Activated T-cell treated with anti-CD3 and anti-CD28 coated beads, Interleukin-2, amount 50 U/mL, for 4 hours (primary cell): Measurements from ENCODE around the gene SLC24A4. TPM values are rescaled to one million over a fixed set of nuclear protein-coding genes. Genes with fewer than 3 reads are reported as not detected.

Experiments used
- ATAC-seq, 2 donors: fragments of 200-7000 bp; cut with Tn5 transposase; one replicate each; pipeline ENCODE4 v1.10.0; 2021
- DNase-seq: peaks from one replicate; pipeline ENCODE4 v3.0.0-alpha.2; 2020
- H3K27me3 Mint-ChIP-seq: one replicate; pipeline ENCODE4 v1.8.0; 2021; ENCODE audit warnings: low read depth, mixed read lengths
- H3K36me3 Mint-ChIP-seq: one replicate; pipeline ENCODE4 v1.8.0; 2022; ENCODE audit warnings: mixed read lengths; ENCODE audit not compliant: insufficient read depth
- H3K4me1 Mint-ChIP-seq: one replicate; pipeline ENCODE4 v1.8.0; 2021; ENCODE audit warnings: low read depth, mixed read lengths
- H3K4me3 Mint-ChIP-seq: one replicate; pipeline ENCODE4 v1.8.0; 2021; ENCODE audit warnings: mild to moderate bottlenecking, moderate library complexity, mixed read lengths
- H3K9me3 Mint-ChIP-seq: one replicate; pipeline ENCODE4 v1.8.0; 2021; ENCODE audit warnings: mixed read lengths
- total RNA-seq, 3 donors: library from RNA; stranded (reverse); gene quantifications; one replicate each; pipeline ENCODE4 v1.2.1, GENCODE V29; 2021

SLC24A4 gene, protein sequence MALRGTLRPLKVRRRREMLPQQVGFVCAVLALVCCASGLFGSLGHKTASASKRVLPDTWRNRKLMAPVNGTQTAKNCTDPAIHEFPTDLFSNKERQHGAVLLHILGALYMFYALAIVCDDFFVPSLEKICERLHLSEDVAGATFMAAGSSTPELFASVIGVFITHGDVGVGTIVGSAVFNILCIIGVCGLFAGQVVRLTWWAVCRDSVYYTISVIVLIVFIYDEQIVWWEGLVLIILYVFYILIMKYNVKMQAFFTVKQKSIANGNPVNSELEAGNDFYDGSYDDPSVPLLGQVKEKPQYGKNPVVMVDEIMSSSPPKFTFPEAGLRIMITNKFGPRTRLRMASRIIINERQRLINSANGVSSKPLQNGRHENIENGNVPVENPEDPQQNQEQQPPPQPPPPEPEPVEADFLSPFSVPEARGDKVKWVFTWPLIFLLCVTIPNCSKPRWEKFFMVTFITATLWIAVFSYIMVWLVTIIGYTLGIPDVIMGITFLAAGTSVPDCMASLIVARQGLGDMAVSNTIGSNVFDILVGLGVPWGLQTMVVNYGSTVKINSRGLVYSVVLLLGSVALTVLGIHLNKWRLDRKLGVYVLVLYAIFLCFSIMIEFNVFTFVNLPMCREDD
- under 1 TPM in 1 of 3 donors, not detected in 2; 0.03 TPM for total RNA-seq

GRCh38 chr14:92323011-92323915 is at the start of gene SLC24A4:
Gene SLC24A4 (plus strand): TSS chr14:92323165. CDS start chr14:92323831, 666 bp downstream.
- peaks cover 2% of the 10 kb centered on the region for H3K4me1 Mint-ChIP-seq
- H3K36me3 Mint-ChIP-seq, result no peaks in the 10 kb centered on the region
- peak within 1 kb of the TSS; percentile 46 for H3K4me3 Mint-ChIP-seq
- DNase-seq (no peak), ATAC-seq (peak; percentile 51 to 63)
- H3K27me3 Mint-ChIP-seq, result peaks cover 72% of the 10 kb centered on the region
- no peaks in the 10 kb centered on the region for H3K9me3 Mint-ChIP-seq

GRCh38 chr14:92273166-92273565 is 49.8 kb upstream of the SLC24A4 start:
- no peaks in the 10 kb centered on the region for H3K4me1 Mint-ChIP-seq
- no peaks in the 10 kb centered on the region for H3K9me3 Mint-ChIP-seq
- H3K27me3 Mint-ChIP-seq, result peaks cover 10% of the 10 kb centered on the region
- DNase-seq (no peak), ATAC-seq (no peak)
- H3K4me3 Mint-ChIP-seq, result no peak overlapping the region
- H3K36me3 Mint-ChIP-seq, result no peaks in the 10 kb centered on the region

- Mint-ChIP-seq H3K4me3 (no peak overlapping the region), H3K27me3 (peaks cover 10% of the 10 kb centered on the region), H3K4me1 (no peaks in the 10 kb centered on the region), H3K36me3 (no peaks in the 10 kb centered on the region), H3K9me3 (no peaks in the 10 kb centered on the region)
- ATAC-seq, result no peak
- DNase-seq, result no peak
Observed at GRCh38 chr14:92274055-92274454, 48.9 kb upstream of the SLC24A4 start.

DNA sequence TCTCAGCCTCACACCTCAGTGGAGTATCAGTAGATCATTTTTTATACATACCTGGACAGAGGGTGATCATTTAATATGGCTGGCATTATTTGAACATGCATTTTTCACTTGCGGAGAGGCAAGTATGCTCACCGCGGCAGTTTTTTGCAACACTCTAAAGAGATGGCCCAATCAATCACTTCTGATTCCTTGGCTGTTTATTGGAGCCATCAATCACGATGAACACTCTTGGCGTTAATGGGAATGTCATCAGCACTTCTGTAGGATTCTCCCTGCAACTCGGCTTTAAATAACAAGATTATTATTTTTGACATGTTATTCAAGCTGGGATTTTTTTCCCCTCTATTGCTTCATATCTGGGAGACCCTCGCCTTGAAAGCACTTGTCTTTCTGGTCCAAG is 46.9 kb upstream of the SLC24A4 start:
- no peak for DNase-seq
- Mint-ChIP-seq H3K36me3 (no peaks in the 10 kb centered on the region), H3K4me3 (no peak overlapping the region), H3K4me1 (peaks cover 10% of the 10 kb centered on the region), H3K27me3 (peaks cover 10% of the 10 kb centered on the region), H3K9me3 (no peaks in the 10 kb centered on the region)
- ATAC-seq, result no peak

- Mint-ChIP-seq H3K9me3 (no peaks in the 10 kb centered on the region), H3K4me3 (no peak overlapping the region), H3K36me3 (no peaks in the 10 kb centered on the region), H3K27me3 (peaks cover 8% of the 10 kb centered on the region), H3K4me1 (peaks cover 13% of the 10 kb centered on the region)
- ATAC-seq, result no peak
- no peak for DNase-seq
Observed at GRCh38 chr14:92277031-92277430, 45.9 kb upstream of the SLC24A4 start.

GRCh38 chr14:92280554-92281262 is 42.3 kb upstream of the SLC24A4 start:
- no peak overlapping the region for H3K4me3 Mint-ChIP-seq
- no peak for DNase-seq
- H3K4me1 Mint-ChIP-seq, result peaks cover 13% of the 10 kb centered on the region
- H3K9me3 Mint-ChIP-seq, result no peaks in the 10 kb centered on the region
- ATAC-seq, result peak; percentile 56 to 57
- peaks cover 1% of the 10 kb centered on the region for H3K27me3 Mint-ChIP-seq
- no peaks in the 10 kb centered on the region for H3K36me3 Mint-ChIP-seq

DNA sequence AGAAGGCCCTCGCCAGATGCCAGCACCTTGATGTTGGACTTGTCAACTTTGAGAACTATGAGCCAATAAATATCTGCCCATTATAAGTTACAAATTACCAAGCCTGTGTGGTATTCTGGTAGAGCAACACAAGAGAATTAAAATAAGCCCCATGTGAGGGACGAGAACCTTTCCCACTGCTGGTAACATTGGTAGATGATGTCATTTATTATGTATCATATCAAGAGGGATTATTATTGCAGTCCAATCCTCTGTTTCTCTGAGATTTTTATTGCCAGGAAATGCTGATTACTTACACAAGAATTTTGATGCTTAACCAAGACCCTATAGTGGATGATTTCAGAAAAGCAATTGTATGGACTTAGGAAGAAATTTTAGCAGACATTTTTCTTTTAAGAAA is 40.3 kb upstream of the SLC24A4 start:
- Mint-ChIP-seq H3K4me3 (no peak overlapping the region), H3K9me3 (no peaks in the 10 kb centered on the region), H3K27me3 (no peaks in the 10 kb centered on the region), H3K36me3 (no peaks in the 10 kb centered on the region), H3K4me1 (peaks cover 13% of the 10 kb centered on the region)
- no peak for ATAC-seq
- no peak for DNase-seq

DNA sequence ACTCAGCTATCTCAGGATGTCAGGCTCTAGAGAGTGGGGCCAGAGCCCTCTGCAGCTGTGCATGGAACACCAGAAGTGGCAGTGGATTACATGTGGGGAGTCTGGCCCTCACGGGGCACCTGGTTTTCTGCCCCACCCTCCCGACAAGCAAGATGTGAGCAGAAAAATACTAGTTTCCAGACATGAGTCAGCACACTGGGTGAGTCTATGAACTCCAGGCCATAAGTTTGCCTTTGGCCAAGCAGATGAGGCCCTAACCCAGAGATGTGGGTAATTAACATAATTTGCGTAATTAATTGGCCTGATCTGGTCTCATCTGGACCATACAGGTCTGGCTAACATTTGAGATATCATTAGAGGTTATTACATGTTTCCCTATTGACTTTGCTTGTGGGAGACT is 37.7 kb upstream of the SLC24A4 start:
- Mint-ChIP-seq H3K36me3 (no peaks in the 10 kb centered on the region), H3K4me3 (no peak overlapping the region), H3K9me3 (no peaks in the 10 kb centered on the region), H3K4me1 (peaks cover 11% of the 10 kb centered on the region), H3K27me3 (peaks cover 8% of the 10 kb centered on the region)
- no peak for DNase-seq
- no peak for ATAC-seq

- DNase-seq (no peak), ATAC-seq (no peak)
- H3K9me3 Mint-ChIP-seq, result no peaks in the 10 kb centered on the region
- no peaks in the 10 kb centered on the region for H3K4me1 Mint-ChIP-seq
- H3K36me3 Mint-ChIP-seq, result no peaks in the 10 kb centered on the region
- H3K4me3 Mint-ChIP-seq, result no peak overlapping the region
- peaks cover 13% of the 10 kb centered on the region for H3K27me3 Mint-ChIP-seq
Observed at GRCh38 chr14:92287987-92288386, 35.0 kb upstream of the SLC24A4 start.

DNA sequence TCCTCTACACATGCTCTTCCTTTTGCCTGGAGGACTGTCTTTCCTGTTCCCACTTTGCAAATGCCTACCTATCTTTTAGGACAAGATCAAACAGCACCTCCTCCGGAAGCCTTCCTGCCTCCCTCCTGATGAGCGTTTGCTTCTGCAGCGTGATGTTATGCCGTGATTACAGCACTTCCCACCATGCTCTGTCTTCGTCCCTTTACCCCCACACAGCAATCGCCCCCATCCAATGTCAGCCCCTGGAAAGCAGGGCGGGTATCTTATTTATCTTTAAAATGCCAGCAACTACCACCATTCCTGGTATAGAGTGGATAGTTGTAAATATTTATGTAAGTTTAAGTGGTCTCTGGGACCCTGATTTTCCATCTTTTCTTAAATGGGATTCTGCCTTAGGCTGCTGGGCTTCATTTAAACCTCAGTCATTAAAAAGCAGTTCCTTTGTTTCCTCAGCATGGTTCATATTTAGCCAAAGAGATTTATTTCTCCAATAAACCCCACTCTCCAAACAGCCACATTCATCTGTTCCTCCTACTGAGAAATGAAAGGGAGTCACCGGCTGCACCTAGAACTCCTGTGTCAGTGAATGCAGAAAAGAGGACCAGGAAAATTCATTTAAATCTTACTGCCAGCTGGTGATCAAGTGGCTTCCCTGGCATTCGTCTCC is 33.8 kb upstream of the SLC24A4 start:
- DNase-seq, result no peak
- ATAC-seq, result no peak
- H3K4me1 Mint-ChIP-seq, result no peaks in the 10 kb centered on the region
- H3K27me3 Mint-ChIP-seq, result peaks cover 13% of the 10 kb centered on the region
- H3K4me3 Mint-ChIP-seq, result no peak overlapping the region
- no peaks in the 10 kb centered on the region for H3K36me3 Mint-ChIP-seq
- H3K9me3 Mint-ChIP-seq, result no peaks in the 10 kb centered on the region

- Mint-ChIP-seq H3K27me3 (peaks cover 16% of the 10 kb centered on the region), H3K4me1 (no peaks in the 10 kb centered on the region), H3K9me3 (no peaks in the 10 kb centered on the region), H3K36me3 (no peaks in the 10 kb centered on the region), H3K4me3 (no peak overlapping the region)
- no peak for ATAC-seq
- no peak for DNase-seq
Observed at GRCh38 chr14:92292673-92293072, 30.3 kb upstream of the SLC24A4 start.

DNA sequence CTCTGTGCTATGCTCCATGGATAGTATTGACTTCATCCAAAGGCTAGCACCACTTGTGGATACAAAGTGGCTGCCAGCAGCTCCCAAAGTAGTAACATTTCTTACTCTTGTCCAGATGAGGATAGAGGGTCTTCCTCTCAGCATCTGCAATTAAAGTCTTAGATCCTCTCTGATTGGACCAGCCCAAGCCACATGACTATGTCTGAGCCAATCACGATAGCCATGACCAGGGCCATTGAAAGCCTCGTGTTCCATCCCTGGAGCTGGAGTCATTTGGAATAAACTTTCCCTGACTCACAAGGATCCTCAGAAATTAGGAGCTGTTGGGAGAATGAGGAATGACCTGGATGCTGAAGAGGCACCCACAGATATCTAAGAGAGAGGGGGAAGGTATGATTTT is 28.5 kb upstream of the SLC24A4 start:
- Mint-ChIP-seq H3K4me3 (no peak overlapping the region), H3K36me3 (no peaks in the 10 kb centered on the region), H3K9me3 (no peaks in the 10 kb centered on the region), H3K4me1 (no peaks in the 10 kb centered on the region), H3K27me3 (peaks cover 10% of the 10 kb centered on the region)
- no peak for ATAC-seq
- no peak for DNase-seq

DNA sequence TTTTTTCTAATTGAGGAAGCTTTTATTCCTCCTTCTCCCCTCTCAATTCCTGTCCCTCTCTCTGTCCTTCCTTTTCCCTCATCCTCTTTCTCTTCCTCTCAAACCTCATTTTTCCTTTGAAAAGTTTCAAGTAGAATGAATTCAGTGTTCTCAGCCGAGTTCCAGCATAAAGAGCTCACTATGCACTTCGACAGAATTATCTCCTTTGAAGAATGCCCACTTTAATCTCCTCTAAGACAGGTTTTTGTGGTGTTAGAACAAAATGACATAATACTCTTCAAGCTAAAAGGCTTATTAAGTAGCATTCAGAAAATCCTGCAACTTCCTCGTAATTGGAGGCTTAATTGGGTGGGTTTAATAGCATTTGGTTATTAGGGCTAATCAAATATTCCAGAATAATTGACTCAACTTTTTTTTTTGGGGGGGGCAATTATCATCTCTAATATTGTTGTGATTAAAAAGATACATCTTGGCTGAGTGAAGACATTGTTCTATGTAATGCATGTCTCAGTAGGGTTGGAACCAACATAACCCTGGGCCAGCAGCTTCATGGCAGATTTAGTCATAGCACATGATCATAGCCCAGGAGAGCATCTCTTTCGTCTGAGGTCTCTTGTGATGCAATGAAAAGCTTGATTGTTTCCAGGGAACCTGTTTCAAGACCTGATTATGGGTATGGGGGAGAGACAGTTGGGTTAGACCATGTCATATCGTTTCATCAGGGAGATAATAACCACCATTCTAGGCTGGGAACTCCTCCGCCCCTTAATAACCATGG is 25.0 kb upstream of the SLC24A4 start:
- peaks cover 13% of the 10 kb centered on the region for H3K27me3 Mint-ChIP-seq
- no peaks in the 10 kb centered on the region for H3K4me1 Mint-ChIP-seq
- H3K4me3 Mint-ChIP-seq, result no peak overlapping the region
- H3K9me3 Mint-ChIP-seq, result no peaks in the 10 kb centered on the region
- H3K36me3 Mint-ChIP-seq, result no peaks in the 10 kb centered on the region
- no peak for ATAC-seq
- no peak for DNase-seq
